Pericardium fibroblast (primary cell): ENCODE results near the gene KCNG2. TPM values are rescaled to one million over a fixed set of nuclear protein-coding genes. Genes with fewer than 3 reads are reported as not detected.

Experiments used
- total RNA-seq: library from RNA; depleted of rRNA; stranded (reverse); fragments of >200 nt; gene quantifications from 2 replicates; pipeline ENCODE4 v1.2.3, GENCODE V29; 2015

Gene KCNG2
- total RNA-seq, result 0.47 and 2.2 TPM in 2 replicates

GRCh38 chr18:79797518-79798345, at the start of gene KCNG2:
KCNG2 (plus strand) TSS chr18:79797938; CDS start chr18:79863668, 65,730 bp downstream.

Other genes with a start within 250 kb of the KCNG2 start
- 14.9 and 17.0 TPM in 2 replicates for gene CTDP1, start 118.1 kb upstream of the KCNG2 start, total RNA-seq
- gene SLC66A2, start 153.7 kb downstream of the KCNG2 start, total RNA-seq, result 29.4 and 37.8 TPM in 2 replicates
- gene HSBP1L1, start 166.7 kb downstream of the KCNG2 start, total RNA-seq, result 13.0 and 15.8 TPM in 2 replicates
- 39.8 and 39.9 TPM in 2 replicates for gene TXNL4A, start 190.6 kb downstream of the KCNG2 start, total RNA-seq
- gene RBFA, start 236.5 kb downstream of the KCNG2 start, total RNA-seq, result 18.6 and 23.1 TPM in 2 replicates